NCI-H1436 treated with DMSO at 0.1 percent for 48 hours (cell line): ENCODE data around the gene DET1.
"Not testable (repeated sequence)": the region's sequence is repeated elsewhere in the genome, so short reads cannot be mapped to it uniquely, and the experiment has no call there.

Experiments used
- DNase-seq: peaks from one replicate; lab custom pipeline; 2025; lab: John Stamatoyannopoulos, UW

The DET1 gene

GRCh38 chr15:88497109-88497765 lies 49.2 kb downstream of the DET1 start:
- DNase-seq, result no peak

DNA sequence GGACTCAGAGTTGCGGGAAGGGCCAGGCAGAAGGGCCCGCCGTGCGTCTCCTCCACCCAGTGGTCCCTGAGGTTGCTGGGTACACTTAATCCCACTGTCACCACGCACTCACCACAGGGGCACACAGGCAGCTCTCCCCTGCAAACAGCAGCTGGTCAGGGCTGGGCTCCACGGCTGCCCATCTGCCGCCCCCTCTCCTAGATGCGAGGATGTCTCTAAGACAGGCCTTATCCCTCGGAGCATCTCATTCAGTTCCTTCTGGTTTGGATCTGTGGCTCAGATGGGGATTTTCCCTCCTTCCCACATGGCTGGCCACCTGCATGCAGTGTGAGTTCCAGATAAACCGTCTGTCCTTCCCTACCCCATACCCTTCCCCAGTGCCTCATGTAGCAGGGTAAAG lies 52.6 kb downstream of the DET1 start:
- no peak for DNase-seq

- DNase-seq, result no peak
Observed at GRCh38 chr15:88491158-88491557, 55.3 kb downstream of the DET1 start.

DNA sequence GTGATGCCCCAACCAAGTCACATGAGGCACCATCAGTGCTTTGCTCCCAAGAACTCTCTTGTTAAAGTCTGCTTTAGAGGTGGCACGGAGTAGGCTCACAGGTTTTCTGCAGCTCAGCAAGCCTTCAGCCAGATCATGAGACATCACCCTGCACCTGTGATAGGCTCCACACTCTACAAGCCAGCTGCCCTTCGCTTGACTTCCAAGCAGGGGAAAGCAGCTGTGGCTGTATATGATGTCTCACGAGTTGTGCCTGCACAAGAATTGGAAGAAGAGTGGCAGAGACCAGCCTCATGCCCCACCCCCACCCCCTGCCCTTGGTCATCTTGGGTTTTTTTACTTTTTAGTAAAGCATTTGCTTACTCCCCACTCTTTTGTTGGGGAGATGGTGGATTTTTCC lies 56.4 kb downstream of the DET1 start:
- no peak for DNase-seq

- no peak for DNase-seq
Observed at GRCh38 chr15:88489321-88489720, 57.2 kb downstream of the DET1 start.

DNA sequence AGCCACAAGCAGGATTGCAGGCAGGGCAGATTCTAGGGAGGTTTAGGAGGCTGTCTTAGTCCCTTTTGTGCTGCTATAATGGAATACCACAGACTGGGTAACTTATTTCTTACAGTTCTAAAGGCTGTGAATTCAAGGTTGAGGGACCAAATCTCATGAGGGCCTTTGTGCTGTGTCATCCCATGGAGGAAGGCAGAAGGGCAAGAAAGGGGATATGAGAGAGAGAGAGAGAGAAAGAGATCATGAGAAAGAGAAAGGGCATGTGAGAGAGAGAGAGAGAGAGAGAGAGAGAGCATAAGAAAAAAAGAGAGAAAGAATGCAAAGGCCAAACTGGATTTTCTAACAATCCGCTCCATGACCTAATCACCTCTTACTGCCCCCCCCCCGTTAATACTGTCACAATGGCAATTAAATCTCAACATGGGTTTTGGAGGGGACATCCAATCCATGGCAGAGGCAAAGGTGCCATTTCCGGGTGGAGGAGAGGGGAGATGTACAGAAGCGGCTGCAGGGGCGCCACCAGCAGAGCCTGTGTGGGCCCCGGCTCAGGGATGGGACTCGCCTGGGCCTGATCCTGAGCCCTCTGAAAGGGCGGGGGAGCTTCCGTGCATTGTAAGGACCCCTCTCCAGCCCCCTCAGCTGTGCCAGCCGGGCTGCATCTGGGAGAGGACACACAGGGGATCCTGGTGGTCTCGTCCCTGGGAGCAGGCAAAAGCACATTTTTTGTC lies 58.5 kb downstream of the DET1 start:
- no peak for DNase-seq

DNA sequence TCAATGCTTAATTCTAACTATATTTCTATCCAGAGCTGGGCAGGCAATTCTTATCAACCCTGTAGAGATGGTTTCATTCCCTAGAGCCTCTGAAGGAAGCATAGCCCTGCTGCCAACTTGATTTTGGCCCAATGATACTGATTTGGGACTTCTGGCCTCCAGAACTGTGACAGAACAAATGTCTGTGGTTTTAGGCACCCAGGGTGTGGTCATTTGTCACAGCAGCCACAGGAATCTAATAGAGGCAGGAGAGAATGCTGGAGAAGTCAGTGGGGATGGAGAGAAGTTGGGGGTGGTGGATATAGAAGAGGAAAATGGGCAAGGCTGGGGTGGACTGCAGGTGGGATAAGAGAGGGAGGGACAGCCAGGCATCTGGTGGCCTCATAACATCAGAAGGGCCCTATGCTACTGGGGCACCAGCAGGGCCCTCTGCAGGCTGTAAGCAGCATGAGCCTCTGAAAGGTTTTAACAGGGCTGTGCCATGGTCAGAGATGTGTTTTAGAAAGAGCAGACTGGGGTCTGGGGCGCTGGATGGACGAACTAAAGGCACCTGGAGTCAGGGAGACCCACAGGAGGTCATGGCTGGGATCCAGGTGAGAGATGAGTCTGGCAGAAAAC lies 59.2 kb downstream of the DET1 start:
- no peak for DNase-seq

- no peak for DNase-seq
Observed at GRCh38 chr15:88484682-88485331, 61.7 kb downstream of the DET1 start.

GRCh38 chr15:88482263-88482662 lies 64.2 kb downstream of the DET1 start:
- DNase-seq, result no peak

DNA sequence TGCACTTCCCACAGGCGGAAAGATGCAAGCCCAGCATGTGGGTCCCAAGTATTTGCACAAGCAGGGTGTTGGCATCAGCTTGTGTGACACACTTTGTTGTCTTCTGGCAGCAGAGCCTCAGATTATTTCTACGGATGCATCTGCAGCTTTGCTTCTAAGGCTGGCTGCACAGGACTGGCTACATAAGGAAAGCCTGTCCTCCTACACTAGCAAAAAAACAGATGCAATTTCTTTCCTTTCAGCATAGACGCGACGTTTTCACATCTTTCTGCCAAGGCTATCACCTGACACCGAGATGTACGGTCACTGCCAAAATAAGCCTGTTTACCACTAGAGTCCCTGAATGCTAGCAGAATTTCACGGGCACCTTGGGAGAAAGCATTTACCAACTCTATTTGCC lies 65.5 kb downstream of the DET1 start:
- no peak for DNase-seq

DNA sequence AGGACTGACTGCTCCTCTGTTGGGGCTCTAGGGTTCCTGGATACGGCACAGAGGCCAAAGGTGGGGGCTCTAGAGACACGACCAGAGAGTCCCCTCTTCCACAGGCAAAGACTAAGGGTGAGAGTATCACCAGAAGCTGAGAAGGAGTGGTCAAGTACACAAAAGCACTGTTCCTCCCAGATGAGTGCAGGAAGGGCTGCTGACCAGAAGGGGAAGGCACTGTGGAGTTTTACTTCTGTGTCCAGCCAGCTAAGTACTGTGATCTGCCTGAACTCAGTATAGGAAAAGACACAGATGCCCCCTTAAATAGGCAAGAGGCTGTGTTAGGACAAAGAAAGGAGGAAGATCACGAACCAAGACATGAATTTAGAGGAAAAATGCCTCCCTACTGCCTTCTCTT lies 67.3 kb downstream of the DET1 start:
- DNase-seq, result no peak

DNA sequence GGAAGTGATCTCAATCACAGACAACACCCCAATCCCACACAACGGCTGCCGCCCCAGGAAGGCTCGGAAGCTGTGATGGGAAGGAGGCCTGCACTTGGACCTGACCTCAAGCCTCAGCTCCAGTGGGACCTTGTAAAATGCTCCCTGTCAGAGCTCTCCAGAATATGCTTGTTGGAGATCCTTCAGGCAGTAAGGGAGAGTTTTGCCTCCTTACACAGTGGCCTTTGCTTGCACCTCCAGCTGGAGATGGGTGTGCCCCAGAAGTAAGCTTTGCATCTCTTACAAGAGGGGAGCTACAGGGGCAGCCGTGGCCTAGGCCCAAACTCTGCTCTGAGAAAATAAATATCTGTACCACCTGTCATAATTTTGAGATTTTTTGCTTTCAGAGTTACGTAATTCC lies 68.6 kb downstream of the DET1 start:
- DNase-seq, result no peak

DNA sequence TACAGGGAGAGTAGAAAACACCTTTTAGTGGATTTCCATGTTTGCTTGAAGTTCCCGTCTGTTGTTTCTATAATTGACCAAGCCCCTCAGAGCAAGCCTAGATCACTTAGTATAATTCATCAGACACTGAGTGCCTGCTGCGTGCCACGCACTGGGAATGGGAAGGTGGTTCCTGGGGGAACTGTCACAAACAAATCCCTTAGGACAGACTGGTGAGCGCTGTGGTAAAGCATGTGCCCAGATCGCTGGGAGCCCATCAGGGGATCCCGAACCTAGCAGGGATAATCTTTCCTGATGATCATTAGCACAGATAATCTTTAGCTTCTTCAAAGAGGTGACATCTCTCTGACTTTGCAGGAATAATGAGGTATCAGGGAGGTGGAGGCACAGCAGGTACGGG lies 69.4 kb downstream of the DET1 start:
- DNase-seq, result no peak

DNA sequence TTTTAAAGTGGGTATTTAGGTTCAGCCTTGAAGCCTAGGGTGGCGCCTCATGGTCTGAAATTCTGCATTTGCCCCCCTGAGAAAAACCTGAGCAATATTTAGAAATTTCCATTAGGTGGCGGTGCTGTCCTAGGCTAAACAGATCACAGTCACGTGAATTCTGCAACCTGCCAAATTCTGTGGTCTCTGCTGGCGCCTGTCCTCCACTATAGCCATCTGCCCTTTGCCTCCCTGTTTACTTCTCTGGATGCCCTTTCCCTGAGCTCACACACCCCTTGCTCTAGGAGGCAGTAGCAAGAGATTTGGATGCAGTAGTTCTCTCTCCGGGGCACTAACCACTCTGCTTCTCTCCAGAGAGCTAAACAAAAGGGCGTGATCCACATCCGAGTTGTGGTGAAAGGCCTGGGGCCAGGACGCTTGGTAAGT lies 69.8 kb downstream of the DET1 start:
- no peak for DNase-seq

GRCh38 chr15:88473661-88474293 lies 72.7 kb downstream of the DET1 start:
- not testable (repeated sequence) for DNase-seq

DNA sequence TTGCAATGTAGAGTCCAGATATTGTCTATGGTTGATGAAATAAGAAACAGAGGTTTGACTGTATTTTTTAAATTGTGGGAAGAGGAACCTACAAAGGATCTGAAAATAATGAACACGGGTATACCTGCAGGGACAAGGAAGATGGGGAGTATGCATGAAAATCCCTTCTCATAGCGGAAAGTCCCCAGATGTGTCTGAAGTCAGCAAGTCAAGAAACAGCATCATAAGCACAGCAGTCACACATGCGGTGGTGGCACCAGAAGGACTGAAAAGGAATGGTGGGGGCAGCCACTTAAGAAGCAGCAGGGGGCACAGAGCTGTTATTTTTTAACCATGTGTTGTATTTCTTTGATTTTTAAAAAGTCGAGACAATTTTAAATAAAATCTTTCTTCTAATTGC lies 74.3 kb downstream of the DET1 start:
- no peak for DNase-seq

DNA sequence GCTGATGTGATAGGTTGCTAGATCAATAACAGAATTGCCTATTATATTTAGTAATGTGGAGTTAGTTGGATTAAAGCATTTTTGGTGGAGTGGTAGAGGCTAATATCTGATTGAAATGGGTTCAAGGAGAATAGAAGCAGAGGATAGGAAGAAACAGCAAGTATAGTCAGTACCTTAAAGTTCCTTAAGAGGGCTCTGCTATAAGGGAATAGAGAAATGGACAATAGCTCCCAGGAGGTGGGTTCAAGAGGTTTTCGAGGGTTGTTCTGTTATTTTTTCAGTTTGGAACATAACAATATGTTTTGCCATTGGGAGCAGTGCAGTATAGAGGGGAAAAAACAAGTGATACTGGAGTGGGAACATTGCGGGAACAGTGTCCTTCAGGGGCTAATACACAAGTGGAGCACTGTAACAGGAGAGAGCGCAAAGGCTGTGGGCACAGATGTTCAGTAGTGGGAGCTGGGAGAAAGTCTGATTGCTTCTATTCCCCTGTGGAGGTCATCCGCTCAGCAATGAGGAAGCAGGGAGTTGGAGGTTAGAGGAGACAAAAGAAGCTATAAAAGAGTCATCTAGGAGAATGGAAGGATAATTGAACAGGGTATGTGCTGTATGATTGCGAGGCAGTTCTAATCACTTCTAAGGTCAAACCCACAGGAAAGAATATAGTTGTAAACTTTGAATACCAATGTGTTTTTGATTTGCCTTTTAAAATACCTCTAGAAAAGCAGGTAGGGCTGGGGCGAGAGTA lies 75.7 kb downstream of the DET1 start:
- no peak for DNase-seq

GRCh38 chr15:88469321-88469720 lies 77.2 kb downstream of the DET1 start:
- DNase-seq, result no peak

DNA sequence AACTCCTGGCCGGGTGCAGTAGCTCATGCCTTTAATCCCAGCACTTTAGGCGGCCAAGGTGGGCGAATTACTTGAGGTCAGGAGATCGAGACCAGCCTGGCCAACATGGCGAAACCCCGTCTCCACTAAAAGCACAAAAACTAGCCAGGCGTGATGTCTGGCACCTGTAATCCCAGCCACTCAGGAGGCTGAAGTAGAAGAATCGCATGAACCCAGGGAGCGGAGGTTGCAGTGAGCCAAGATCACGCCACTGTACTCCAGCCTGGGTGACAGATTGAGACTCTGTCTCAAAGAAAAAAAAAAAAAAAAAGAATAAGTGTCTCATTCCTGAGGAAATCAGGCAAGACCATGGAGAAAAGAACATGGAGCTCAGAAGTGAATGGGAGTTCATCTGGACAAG lies 77.8 kb downstream of the DET1 start:
- not testable (repeated sequence) for DNase-seq

GRCh38 chr15:88467935-88468528 lies 78.4 kb downstream of the DET1 start:
- no peak for DNase-seq
